ENCODE data around the gene MTHFD1. TPM values are rescaled to one million over a fixed set of nuclear protein-coding genes. Genes with fewer than 3 reads are reported as not detected.
"Not testable (repeated sequence)": the region's sequence is repeated elsewhere in the genome, so short reads cannot be mapped to it uniquely, and the experiment has no call there.

MTHFD1 gene
- total and polyA plus RNA-seq, 2 donors (not counting 3 experiments of a cell fraction or from before 2014, with no cell fraction given), result 26.3 to 114 TPM

- POLR2A ChIA-PET; H4K20me1 ChIP-seq (replicated peaks; ENCODE audit: control insufficient read depth, extremely low read depth, insufficient read depth, low read length); H3K27ac ChIP-seq (ENCODE audit: insufficient read depth, low read depth, low read length); H3K4me1 ChIP-seq (ENCODE audit: control insufficient read depth, extremely low read depth, insufficient read depth, low read length); H3K79me2 ChIP-seq (ENCODE audit: control insufficient read depth, insufficient read depth, low read length); H3K4me2 ChIP-seq (ENCODE audit: insufficient read depth, low read length); BruUV-seq (replicated peaks); intact Hi-C loops (cut with micrococcal nuclease); H3K9me3 ChIP-seq (replicated peaks; ENCODE audit: control insufficient read depth, insufficient read depth, low read length); H3K4me3 ChIP-seq (replicated peaks in 1 of 3; ENCODE audit: insufficient read depth in 1 of 3, low read depth in 1 of 3, low read length in 3 of 3); H2AFZ ChIP-seq (ENCODE audit: low read depth, low read length); FAIRE-seq; H3K36me3 ChIP-seq (ENCODE audit: control insufficient read depth in 2 of 2, extremely low read depth in 1 of 2, insufficient read depth in 2 of 2, low read length in 2 of 2); H3K9me1 ChIP-seq (replicated peaks; ENCODE audit: control insufficient read depth, extremely low read depth, insufficient read depth, low read length); H3K27me3 ChIP-seq (ENCODE audit: control insufficient read depth in 2 of 2, insufficient read depth in 2 of 2, low read length in 2 of 2); DNase-seq (ENCODE audit: low read depth, low spot score); H3K9ac ChIP-seq (replicated peaks; ENCODE audit: extremely low read depth, insufficient read depth, low read length); dilution Hi-C loops (cut with MboI; ENCODE audit: extremely low pct_ligation_motif_present, low sequenced_read_pairs): not testable (repeated sequence)
- CTCF ChIA-PET, result interaction anchor here (1.2 to 1.8 kb wide), 2 partner anchors 9 to 13 kb away, joined by 3 read pairs; no protein-coding TSS in a partner anchor
Observed at GRCh38 chr14:64365358-64365889, 22.7 kb upstream of the MTHFD1 start.

GRCh38 chr14:64369201-64369600, 19.0 kb upstream of the MTHFD1 start:
- no peak overlapping the region for H2AFZ ChIP-seq (ENCODE audit: low read depth, low read length)
- BruUV-seq (replicated peaks), result no TSS peak
- dilution Hi-C loops (cut with MboI; ENCODE audit: extremely low pct_ligation_motif_present, low sequenced_read_pairs) (no loop called here), intact Hi-C loops (cut with micrococcal nuclease) (no loop called here)
- no peak overlapping the region for H3K4me2 ChIP-seq (ENCODE audit: insufficient read depth, low read length)
- no peaks in the 10 kb centered on the region for H3K79me2 ChIP-seq (ENCODE audit: control insufficient read depth, insufficient read depth, low read length)
- H3K4me1 ChIP-seq (ENCODE audit: control insufficient read depth, extremely low read depth, insufficient read depth, low read length), result no peaks in the 10 kb centered on the region
- TF ChIP-seq MYC (IDR thresholded peaks at IDR 0.05; ENCODE audit: low read depth, low read length) (no peak), FOS (IDR thresholded peaks at IDR 0.05; ENCODE audit: borderline replicate concordance, insufficient read depth, low read length) (no peak), MAX (IDR thresholded peaks at IDR 0.05; ENCODE audit: insufficient read depth, insufficient read length) (no peak), POLR2AphosphoS5 (IDR thresholded peaks at IDR 0.05; ENCODE audit: insufficient read depth, low read depth, low read length) (no peak), CTCF (IDR thresholded peaks at IDR 0.05; ENCODE audit: extremely low read depth in 1 of 2, insufficient read depth in 1 of 2, low read depth in 1 of 2, low read length in 2 of 2) (no peak), GATA2 (IDR thresholded peaks at IDR 0.05; ENCODE audit: insufficient read depth, insufficient read length, low read depth, low read length) (no peak), POLR2A (IDR thresholded peaks at IDR 0.05; ENCODE audit: low read depth, low read length) (no peak), EZH2 (IDR thresholded peaks at IDR 0.05; ENCODE audit: borderline replicate concordance, low read depth, low read length, severe bottlenecking) (no peak), JUN (IDR thresholded peaks at IDR 0.05; ENCODE audit: borderline replicate concordance, insufficient read depth, insufficient read length, low read depth) (no peak)
- DNase-seq (ENCODE audit: low read depth, low spot score) (no peak), FAIRE-seq (no peak)
- POLR2A ChIA-PET, result no interaction called here
- H3K9me1 ChIP-seq (replicated peaks; ENCODE audit: control insufficient read depth, extremely low read depth, insufficient read depth, low read length), result no peaks in the 10 kb centered on the region
- no peaks in the 10 kb centered on the region for H3K9me3 ChIP-seq (replicated peaks; ENCODE audit: control insufficient read depth, insufficient read depth, low read length)
- no peak overlapping the region for H3K4me3 ChIP-seq (replicated peaks in 1 of 3; ENCODE audit: insufficient read depth in 1 of 3, low read depth in 1 of 3, low read length in 3 of 3)
- CTCF ChIA-PET, result interaction anchor here (0.7 kb wide), 1 partner anchor 66 kb away, joined by 5 read pairs; no protein-coding TSS in a partner anchor
- no peak overlapping the region for H3K9ac ChIP-seq (replicated peaks; ENCODE audit: extremely low read depth, insufficient read depth, low read length)
- no peaks in the 10 kb centered on the region for H3K36me3 ChIP-seq (ENCODE audit: control insufficient read depth in 2 of 2, extremely low read depth in 1 of 2, insufficient read depth in 2 of 2, low read length in 2 of 2)
- H4K20me1 ChIP-seq (replicated peaks; ENCODE audit: control insufficient read depth, extremely low read depth, insufficient read depth, low read length), result no peaks in the 10 kb centered on the region
- H3K27ac ChIP-seq (ENCODE audit: insufficient read depth, low read depth, low read length), result no peak overlapping the region
- H3K27me3 ChIP-seq (ENCODE audit: control insufficient read depth in 2 of 2, insufficient read depth in 2 of 2, low read length in 2 of 2), result no peaks in the 10 kb centered on the region

All from endothelial cell of umbilical vein (primary cell).